Fibroblast of peridontal ligament (primary cell): Measurements from ENCODE around the gene SPATA6.
"Not testable (repeated sequence)": the region's sequence is repeated elsewhere in the genome, so short reads cannot be mapped to it uniquely, and the experiment has no call there.

Source experiments
- DNase-seq: peaks from one replicate; pipeline ENCODE4 v3.0.0-alpha.2; 2010; ENCODE audit errors: extremely low read depth

SPATA6 gene

GRCh38 chr1:48356901-48357300 lies 115.1 kb downstream of the SPATA6 start:
- peak; percentile 18 for DNase-seq

DNA sequence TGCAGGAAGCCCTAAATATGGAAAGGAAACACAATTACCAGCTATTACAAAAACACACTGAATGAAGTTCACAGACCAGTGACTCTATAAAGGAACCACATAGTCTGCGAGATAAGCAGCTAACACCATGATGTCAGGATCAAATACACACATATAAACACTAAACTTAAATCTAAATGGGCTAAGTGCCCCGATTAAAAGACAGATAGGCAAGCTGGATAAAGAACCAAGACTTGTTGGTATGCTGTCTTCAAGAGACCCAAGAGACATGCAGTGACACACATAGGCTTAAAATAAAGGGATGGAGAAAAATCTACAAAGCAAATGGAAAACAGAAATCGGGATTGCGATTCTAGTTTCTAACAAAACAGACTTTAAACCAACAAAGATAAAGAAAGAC lies 127.6 kb downstream of the SPATA6 start:
- DNase-seq = no peak

- DNase-seq = no peak
Observed at GRCh38 chr1:48341221-48341620, 130.8 kb downstream of the SPATA6 start.

- DNase-seq = no peak
Observed at GRCh38 chr1:48338257-48338656, 133.7 kb downstream of the SPATA6 start.

GRCh38 chr1:48333316-48333715 lies 138.7 kb downstream of the SPATA6 start:
- DNase-seq = no peak

DNA sequence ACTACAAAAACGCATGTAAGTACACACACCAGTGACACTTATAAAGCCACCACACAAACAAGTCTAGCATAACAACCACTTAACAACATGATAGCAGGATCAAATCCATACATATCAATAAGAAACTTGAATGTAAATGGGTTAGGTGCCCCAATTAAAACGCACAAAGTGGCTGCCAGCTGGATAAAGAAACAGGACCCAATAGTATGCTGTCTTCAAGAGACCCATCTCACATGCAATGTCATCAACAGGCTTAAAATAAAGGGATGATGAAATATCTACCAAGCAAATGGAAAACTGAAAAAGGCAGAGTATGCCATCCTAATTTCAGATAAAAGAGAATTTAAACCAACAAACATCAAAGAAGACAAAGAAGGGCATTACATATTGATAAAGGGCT lies 139.9 kb downstream of the SPATA6 start:
- no peak for DNase-seq

GRCh38 chr1:48329905-48330304 lies 142.1 kb downstream of the SPATA6 start:
- DNase-seq = no peak

GRCh38 chr1:48329486-48329885 lies 142.5 kb downstream of the SPATA6 start:
- no peak for DNase-seq

DNA sequence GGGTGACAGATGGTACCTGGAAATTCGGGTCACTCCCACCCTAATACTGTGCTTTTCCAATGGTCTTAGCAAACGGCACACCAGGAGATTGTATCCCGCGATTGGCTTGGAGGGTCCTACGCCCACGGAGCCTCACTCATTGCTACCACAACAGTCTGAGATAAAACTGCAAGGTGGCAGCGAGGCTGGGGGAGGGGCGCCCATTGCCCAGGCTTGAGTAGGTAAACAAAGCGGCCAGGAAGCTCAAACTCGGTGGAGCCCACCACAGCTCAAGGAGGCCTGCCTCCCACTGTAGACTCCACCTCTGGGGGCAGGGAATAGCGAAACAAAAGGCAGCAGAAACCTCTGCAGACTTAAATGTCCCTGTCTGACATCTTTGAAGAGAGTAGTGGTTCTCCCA lies 160.2 kb downstream of the SPATA6 start:
- DNase-seq = not testable (repeated sequence)

- DNase-seq = no peak
Observed at GRCh38 chr1:48309564-48310082, 162.4 kb downstream of the SPATA6 start.

GRCh38 chr1:48302652-48303051 lies 169.4 kb downstream of the SPATA6 start:
- no peak for DNase-seq

GRCh38 chr1:48294656-48295055 lies 177.3 kb downstream of the SPATA6 start:
- DNase-seq = peak; percentile 1

DNA sequence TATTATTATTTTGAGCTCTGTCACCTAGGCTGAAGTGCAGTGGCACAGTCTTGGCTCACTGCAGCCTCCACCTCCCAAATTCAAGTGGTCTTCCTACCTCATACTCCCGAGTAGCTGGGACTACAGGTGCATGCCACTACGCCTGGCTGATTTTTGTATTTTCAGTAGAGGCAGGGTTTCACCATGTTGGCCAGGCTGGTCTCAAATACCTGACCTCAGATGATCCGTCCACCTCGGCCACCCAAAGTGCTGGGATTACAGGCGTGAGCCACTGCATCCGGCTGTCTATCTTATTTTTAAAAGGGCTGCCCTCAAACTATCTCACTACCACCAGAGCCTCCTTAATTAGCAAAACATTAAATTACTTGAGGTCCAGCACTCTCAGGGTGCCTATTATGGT lies 177.9 kb downstream of the SPATA6 start:
- DNase-seq = not testable (repeated sequence)

- DNase-seq = no peak
Observed at GRCh38 chr1:48292706-48293105, 179.3 kb downstream of the SPATA6 start.

GRCh38 chr1:48291421-48291820 lies 180.6 kb downstream of the SPATA6 start:
- DNase-seq = no peak

DNA sequence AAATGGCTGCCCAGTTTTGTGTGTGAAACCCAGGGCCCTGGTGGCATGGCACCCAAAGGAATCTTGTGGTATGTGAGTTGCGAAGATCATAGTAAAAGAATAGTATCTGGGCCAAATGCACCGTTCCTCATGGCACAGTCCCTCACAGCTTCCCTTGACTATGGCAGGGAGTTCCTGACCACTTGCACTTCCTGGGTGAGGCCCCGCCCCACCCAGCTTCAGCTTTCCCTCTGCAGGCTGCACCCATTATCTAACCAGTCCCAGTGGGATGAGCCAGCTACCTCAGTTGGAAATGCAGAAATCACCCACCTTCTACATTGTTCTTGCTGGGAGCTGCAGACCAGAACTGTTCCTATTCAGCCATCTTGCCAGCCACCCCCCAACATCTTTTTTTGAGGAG lies 186.5 kb downstream of the SPATA6 start:
- no peak for DNase-seq

- not testable (repeated sequence) for DNase-seq
Observed at GRCh38 chr1:48284696-48285420, 187.1 kb downstream of the SPATA6 start.

DNA sequence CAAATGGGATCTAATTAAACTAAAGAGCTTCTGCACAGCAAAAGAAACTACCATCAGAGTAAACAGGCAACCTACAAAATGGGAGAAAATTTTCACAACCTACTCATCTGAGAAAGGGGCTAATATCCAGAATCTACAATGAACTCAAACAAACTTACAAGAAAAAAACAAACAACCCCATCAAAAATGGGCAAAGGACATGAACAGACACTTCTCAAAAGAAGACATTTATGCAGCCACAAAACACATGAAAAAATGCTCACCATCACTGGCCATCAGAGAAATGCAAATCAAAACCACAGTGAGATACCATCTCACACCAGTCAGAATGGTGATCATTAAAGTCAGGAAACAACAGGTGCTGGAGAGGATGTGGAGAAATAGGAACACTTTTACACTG lies 189.7 kb downstream of the SPATA6 start:
- not testable (repeated sequence) for DNase-seq

DNA sequence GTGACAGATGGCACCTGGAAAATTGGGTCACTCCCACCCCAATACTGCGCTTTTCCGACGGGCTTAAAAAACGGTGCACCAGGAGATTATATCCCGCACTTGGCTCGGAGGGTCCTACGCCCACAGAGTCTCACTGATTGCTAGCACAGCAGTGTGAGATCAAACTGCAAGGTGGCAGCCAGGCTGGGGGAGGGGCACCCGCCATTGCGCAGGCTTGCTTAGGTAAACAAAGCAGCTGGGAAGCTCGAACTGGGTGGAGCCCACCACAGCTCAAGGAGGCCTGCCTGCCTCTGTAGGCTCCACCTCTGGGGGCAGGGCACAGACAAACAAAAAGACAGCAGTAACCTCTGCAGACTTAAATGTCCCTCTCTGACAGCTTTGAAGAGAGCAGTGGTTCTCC lies 194.6 kb downstream of the SPATA6 start:
- not testable (repeated sequence) for DNase-seq

DNA sequence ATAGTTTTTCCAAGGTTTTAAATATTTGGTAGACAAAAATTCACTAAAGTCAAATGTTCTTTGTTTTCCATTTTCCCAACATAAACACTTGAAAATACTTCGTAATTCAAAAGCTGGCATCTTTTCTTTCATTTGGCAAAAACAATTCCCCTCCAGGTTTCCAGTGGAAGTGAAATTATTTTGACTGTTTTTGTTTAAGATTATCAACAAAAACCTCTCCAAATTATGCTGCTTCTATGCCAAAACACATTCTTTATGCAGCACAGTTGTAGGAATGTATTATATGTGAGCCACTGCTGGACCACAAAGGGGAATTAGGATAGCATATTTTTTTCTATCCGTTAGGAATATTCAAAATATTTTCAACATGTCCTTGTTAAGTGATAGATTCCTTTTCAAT lies 205.4 kb downstream of the SPATA6 start:
- no peak for DNase-seq

GRCh38 chr1:48263041-48263440 lies 209.0 kb downstream of the SPATA6 start:
- peak; percentile 3 for DNase-seq

DNA sequence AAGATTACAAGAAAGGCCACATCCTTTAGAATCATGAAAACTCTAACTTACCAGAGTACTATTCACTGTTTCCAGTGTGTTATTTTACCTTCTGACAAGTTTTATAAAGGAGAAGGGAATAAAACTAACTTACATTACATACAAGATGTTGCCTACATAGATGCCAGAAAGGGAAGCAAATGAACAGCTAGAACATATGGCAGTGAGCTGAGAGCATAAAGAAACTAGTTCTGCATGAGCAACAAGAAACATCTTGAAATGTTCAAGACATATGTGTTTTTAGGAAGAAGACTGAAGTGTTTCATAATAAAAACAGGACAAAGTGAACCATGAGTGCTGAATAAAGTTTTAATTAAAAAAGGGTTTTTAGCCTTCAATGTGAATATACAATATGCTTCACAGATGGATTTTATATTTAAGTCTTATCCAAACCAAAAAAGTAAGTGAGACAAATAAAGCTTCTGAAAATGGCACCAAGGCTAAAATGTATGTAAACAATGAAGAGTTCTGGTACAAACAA lies 210.1 kb downstream of the SPATA6 start:
- DNase-seq = no peak

GRCh38 chr1:48258106-48258505 lies 213.9 kb downstream of the SPATA6 start:
- no peak for DNase-seq

DNA sequence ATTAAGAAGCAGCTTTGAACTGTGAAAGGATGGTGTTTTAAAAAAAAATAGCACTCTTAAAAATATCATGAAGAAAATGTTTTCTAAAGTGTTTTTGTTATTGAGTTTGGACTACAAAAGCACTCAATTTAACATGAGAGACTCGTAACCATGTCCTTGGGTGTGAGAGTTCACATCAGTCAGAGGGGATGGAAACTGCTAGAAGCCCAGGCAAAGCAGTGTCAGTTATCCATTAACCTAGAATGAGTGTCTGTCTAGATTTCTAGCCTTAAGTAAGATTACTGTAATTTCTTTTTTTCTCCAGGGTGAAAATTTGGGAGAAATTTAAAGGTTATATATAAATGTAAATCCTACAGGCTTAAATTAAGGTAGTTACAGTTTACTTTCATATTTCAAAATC lies 217.8 kb downstream of the SPATA6 start:
- no peak for DNase-seq
